HG03432 (cell line): Measurements from ENCODE around the gene SCFD2.

Source experiments
- ATAC-seq: cut with Tn5 transposase; IDR thresholded peaks from one replicate; pipeline ENCODE4 v1.9.1; 2021; ENCODE audit warnings: mild to moderate bottlenecking, moderate library complexity; ENCODE audit not compliant: unreplicated experiment

Gene SCFD2

GRCh38 chr4:52894443-52894842, 471.4 kb downstream of the SCFD2 start:
- no peak for ATAC-seq

- no peak for ATAC-seq
Measured at GRCh38 chr4:52892880-52893279, 473.0 kb downstream of the SCFD2 start.

GRCh38 chr4:52891743-52892142, 474.1 kb downstream of the SCFD2 start:
- no peak for ATAC-seq

GRCh38 chr4:52890521-52890791, 475.4 kb downstream of the SCFD2 start:
- no peak for ATAC-seq

GRCh38 chr4:52889778-52890520, 475.9 kb downstream of the SCFD2 start:
- no peak for ATAC-seq

GRCh38 chr4:52889354-52889753, 476.5 kb downstream of the SCFD2 start:
- no peak for ATAC-seq

GRCh38 chr4:52884994-52885393, 480.9 kb downstream of the SCFD2 start:
- no peak for ATAC-seq

- no peak for ATAC-seq
Measured at GRCh38 chr4:52883707-52884669, 481.9 kb downstream of the SCFD2 start.

GRCh38 chr4:52883183-52883621, 482.7 kb downstream of the SCFD2 start:
- ATAC-seq, result no peak

GRCh38 chr4:52880994-52881393, 484.9 kb downstream of the SCFD2 start:
- no peak for ATAC-seq

GRCh38 chr4:52879471-52879870, 486.4 kb downstream of the SCFD2 start:
- no peak for ATAC-seq

GRCh38 chr4:52877694-52878093, 488.2 kb downstream of the SCFD2 start:
- no peak for ATAC-seq

- ATAC-seq, result no peak
Measured at GRCh38 chr4:52877036-52877435, 488.8 kb downstream of the SCFD2 start.

GRCh38 chr4:52876069-52876468, 489.8 kb downstream of the SCFD2 start:
- no peak for ATAC-seq

- ATAC-seq, result no peak
Measured at GRCh38 chr4:52874948-52875347, 490.9 kb downstream of the SCFD2 start.

- no peak for ATAC-seq
Measured at GRCh38 chr4:52873861-52874343, 492.0 kb downstream of the SCFD2 start.

- ATAC-seq, result no peak
Measured at GRCh38 chr4:52873191-52873590, 492.7 kb downstream of the SCFD2 start.

GRCh38 chr4:52870225-52870624, 495.6 kb downstream of the SCFD2 start:
- ATAC-seq, result no peak

GRCh38 chr4:52869656-52870055, 496.2 kb downstream of the SCFD2 start:
- no peak for ATAC-seq

- no peak for ATAC-seq
Measured at GRCh38 chr4:52869196-52869595, 496.7 kb downstream of the SCFD2 start.

- ATAC-seq, result no peak
Measured at GRCh38 chr4:52868133-52868532, 497.7 kb downstream of the SCFD2 start.

- no peak for ATAC-seq
Measured at GRCh38 chr4:52867163-52867562, 498.7 kb downstream of the SCFD2 start.
